NCI-H226 (cell line): ENCODE data around the gene MIGA2.
A peak's percentile ranks its signal among the peaks of the same experiment; 100 is the strongest.

Experiments
- DNase-seq: peaks from one replicate; pipeline ENCODE4 v3.0.0-alpha.2; 2015

The MIGA2 gene

GRCh38 chr9:129075996-129076639 is 39.7 kb downstream of the MIGA2 start:
- no peak for DNase-seq

GRCh38 chr9:129076640-129077037 is 40.2 kb downstream of the MIGA2 start:
- DNase-seq: no peak

- no peak for DNase-seq
These were observed 40.8 kb downstream of the MIGA2 start for GRCh38 chr9:129077236-129077635.

GRCh38 chr9:129078691-129079503 is 42.5 kb downstream of the MIGA2 start:
- DNase-seq: no peak

- DNase-seq: no peak
These were observed 43.4 kb downstream of the MIGA2 start for GRCh38 chr9:129079829-129080228.

GRCh38 chr9:129080298-129080600 is 43.8 kb downstream of the MIGA2 start:
- DNase-seq: no peak

- DNase-seq: peak; percentile 100
These were observed 44.4 kb downstream of the MIGA2 start, which contains the start of gene DOLPP1 for GRCh38 chr9:129080601-129081387. Gene DOLPP1, plus strand, starts transcription at chr9:129081111. Its CDS starts 21 bp downstream, at chr9:129081132.

GRCh38 chr9:129081388-129081904 is 45.0 kb downstream of the MIGA2 start:
- no peak for DNase-seq

- no peak for DNase-seq
These were observed 47.7 kb downstream of the MIGA2 start for GRCh38 chr9:129084087-129084486.

GRCh38 chr9:129089246-129089645 is 52.8 kb downstream of the MIGA2 start:
- no peak for DNase-seq

GRCh38 chr9:129093602-129094386 is 57.4 kb downstream of the MIGA2 start:
- no peak for DNase-seq

- DNase-seq: no peak
These were observed 58.2 kb downstream of the MIGA2 start for GRCh38 chr9:129094387-129095169.

GRCh38 chr9:129095170-129095667 is 58.8 kb downstream of the MIGA2 start:
- DNase-seq: no peak

GRCh38 chr9:129095908-129096307 is 59.5 kb downstream of the MIGA2 start:
- DNase-seq: no peak

GRCh38 chr9:129097671-129098306 is 61.4 kb downstream of the MIGA2 start:
- DNase-seq: no peak

GRCh38 chr9:129098328-129098727 is 61.9 kb downstream of the MIGA2 start:
- DNase-seq: no peak

GRCh38 chr9:129100383-129101169 is 64.2 kb downstream of the MIGA2 start:
- DNase-seq: no peak

- DNase-seq: no peak
These were observed 64.9 kb downstream of the MIGA2 start for GRCh38 chr9:129101279-129101678.

GRCh38 chr9:129102095-129102525 is 65.7 kb downstream of the MIGA2 start:
- no peak for DNase-seq
